GM21447 (cell line): ENCODE measurements around the gene C11orf58.

Source experiments
- ATAC-seq: cut with Tn5 transposase; IDR thresholded peaks from one replicate; pipeline ENCODE4 v1.9.1; 2021; ENCODE audit not compliant: unreplicated experiment

The C11orf58 gene

GRCh38 chr11:16801288-16801980 is 63.0 kb downstream of the C11orf58 start:
- ATAC-seq = no peak

GRCh38 chr11:16804104-16804947 is 65.9 kb downstream of the C11orf58 start:
- no peak for ATAC-seq

GRCh38 chr11:16805938-16806337 is 67.5 kb downstream of the C11orf58 start:
- ATAC-seq = no peak

GRCh38 chr11:16806791-16807190 is 68.3 kb downstream of the C11orf58 start:
- ATAC-seq = no peak

GRCh38 chr11:16807306-16807705 is 68.9 kb downstream of the C11orf58 start:
- ATAC-seq = no peak
